Uterus (tissue), 4 donors: ENCODE data around the gene NRXN3. TPM values are rescaled to one million over a fixed set of nuclear protein-coding genes. Genes with fewer than 3 reads are reported as not detected.

Source experiments
- DNase-seq, 2 donors: peaks; one replicate each; pipeline ENCODE4 v3.0.0-alpha.2; 2019 to 2020
- H3K27ac ChIP-seq, 2 donors: fragments of 200-600 bp; sonication (generic); 1 replicate in 1 of 2; 2 replicates in 1 of 2; pipeline ENCODE4 v1.5.1; 2016 to 2018
- H3K27me3 ChIP-seq, 2 donors: fragments of 200-600 bp; sonication (generic); one replicate each; pipeline ENCODE4 v1.5.1; 2018 to 2019; ENCODE audit warnings: control low read depth in 1 of 2
- H3K36me3 ChIP-seq, 2 donors: fragments of 200-600 bp; sonication (generic); one replicate each; pipeline ENCODE4 v1.5.1; 2019; ENCODE audit warnings: control low read depth in 1 of 2
- H3K4me1 ChIP-seq, 2 donors: fragments of 200-600 bp; sonication (generic); one replicate each; pipeline ENCODE4 v1.5.1; 2018 to 2019; ENCODE audit warnings: control low read depth in 1 of 2
- H3K4me3 ChIP-seq, 2 donors: fragments of 200-600 bp; sonication (generic); 1 replicate in 1 of 2; 2 replicates in 1 of 2; pipeline ENCODE4 v1.5.1; 2018 to 2019; ENCODE audit warnings: mild to moderate bottlenecking in 1 of 2
- H3K9me3 ChIP-seq, 2 donors: fragments of 200-600 bp; sonication (generic); one replicate each; pipeline ENCODE4 v1.5.1; 2019; ENCODE audit warnings: control low read depth in 1 of 2
- CTCF ChIP-seq, 4 experiments: fragments of 200-600 bp in 2 of 4; fragments of 450-650 bp in 2 of 4; sonication (generic) in 2 of 4; IDR thresholded peaks; one replicate each; pipeline ENCODE4 v1.5.1; 2016 to 2019; ENCODE audit warnings: antibody characterized with exemption in 4 of 4, mild to moderate bottlenecking in 2 of 4, moderate library complexity in 1 of 4
- POLR2A ChIP-seq, 2 donors: fragments of 450-650 bp; IDR thresholded peaks; one replicate each; pipeline ENCODE4 v1.6.1; 2016; ENCODE audit warnings: antibody characterized with exemption in 2 of 2, mild to moderate bottlenecking in 1 of 2, moderate library complexity in 1 of 2
- intact Hi-C: fragments of 100-400 bp; cut with DNase I; formaldehyde crosslinking; loops from one replicate; pipeline ENCODE4 v1.15.1; 2023; ENCODE audit warnings: low total_unique reads
- total RNA-seq, 4 donors: library from RNA; depleted of rRNA in 3 of 4; stranded (reverse); fragments of >200 nt in 3 of 4; gene quantifications; one replicate each; pipeline versions ENCODE4 v1.1.0 to v1.2.4, GENCODE V29; 2014 to 2023
- donor health status: DM: yes; HTN: yes; CAD: no.

The NRXN3 gene
- total RNA-seq, 4 donors from 2014 or later = 2.9 to 17.0 (median 4.4) TPM

GRCh38 chr14:79658221-79658620 is 1488.0 kb downstream of the NRXN3 start:
- Histone ChIP-seq H3K27me3 (no peaks in the 10 kb centered on the region), H3K9me3 (no peaks in the 10 kb centered on the region), H3K4me1 (no peaks in the 10 kb centered on the region), H3K36me3 (no peaks in the 10 kb centered on the region), H3K4me3 (no peak overlapping the region), H3K27ac (no peak overlapping the region)
- no peak for DNase-seq
- TF ChIP-seq CTCF (IDR thresholded peaks at IDR 0.05) (no peak), POLR2A (IDR thresholded peaks at IDR 0.05) (no peak)
- intact Hi-C loops = no loop called here

- H3K27me3 ChIP-seq = no peaks in the 10 kb centered on the region
- no peaks in the 10 kb centered on the region for H3K36me3 ChIP-seq
- no peak overlapping the region for H3K27ac ChIP-seq
- no peak for DNase-seq
- intact Hi-C loops = no loop called here
- TF ChIP-seq CTCF (IDR thresholded peaks at IDR 0.05) (no peak), POLR2A (IDR thresholded peaks at IDR 0.05) (no peak)
- no peaks in the 10 kb centered on the region for H3K4me1 ChIP-seq
- H3K4me3 ChIP-seq = no peak overlapping the region
- no peaks in the 10 kb centered on the region for H3K9me3 ChIP-seq
Observed at GRCh38 chr14:79658769-79659168, 1488.6 kb downstream of the NRXN3 start.

GRCh38 chr14:79660053-79660939 is 1490.1 kb downstream of the NRXN3 start:
- Histone ChIP-seq H3K36me3 (no peaks in the 10 kb centered on the region), H3K4me1 (no peaks in the 10 kb centered on the region), H3K27ac (no peak overlapping the region), H3K9me3 (no peaks in the 10 kb centered on the region), H3K4me3 (no peak overlapping the region), H3K27me3 (no peaks in the 10 kb centered on the region)
- DNase-seq = no peak
- TF ChIP-seq CTCF (IDR thresholded peaks at IDR 0.05) (no peak), POLR2A (IDR thresholded peaks at IDR 0.05) (no peak)
- intact Hi-C loops = no loop called here

- peak in 1 of 2 donors; percentile 16 for DNase-seq
- H3K4me3 ChIP-seq = no peak overlapping the region
- H3K27me3 ChIP-seq = no peaks in the 10 kb centered on the region
- no peaks in the 10 kb centered on the region for H3K9me3 ChIP-seq
- intact Hi-C loops = no loop called here
- no peaks in the 10 kb centered on the region for H3K36me3 ChIP-seq
- no peak overlapping the region for H3K27ac ChIP-seq
- H3K4me1 ChIP-seq = no peaks in the 10 kb centered on the region
- no peak for TF ChIP-seq POLR2A (IDR thresholded peaks at IDR 0.05)
- TF ChIP-seq CTCF (IDR thresholded peaks at IDR 0.05) = no peak
Observed at GRCh38 chr14:79661752-79662151, 1491.6 kb downstream of the NRXN3 start.

GRCh38 chr14:79663453-79663852 is 1493.3 kb downstream of the NRXN3 start:
- no peaks in the 10 kb centered on the region for H3K27me3 ChIP-seq
- TF ChIP-seq POLR2A (IDR thresholded peaks at IDR 0.05) (no peak), CTCF (IDR thresholded peaks at IDR 0.05) (no peak)
- intact Hi-C loops = no loop called here
- H3K4me3 ChIP-seq = no peak overlapping the region
- no peaks in the 10 kb centered on the region for H3K9me3 ChIP-seq
- no peak overlapping the region for H3K27ac ChIP-seq
- no peak for DNase-seq
- no peaks in the 10 kb centered on the region for H3K36me3 ChIP-seq
- no peaks in the 10 kb centered on the region for H3K4me1 ChIP-seq
